Retinal pigment epithelial cell (primary cell): Measurements from ENCODE around the gene PRKAR2B.

Experiments
- DNase-seq: peaks from one replicate; pipeline ENCODE4 v3.0.0-alpha.2; 2010; ENCODE audit warnings: low read depth
- H3K4me3 ChIP-seq: 2 replicates; pipeline ENCODE4 v1.5.1; 2011; ENCODE audit warnings: mild to moderate bottlenecking, low read length, control low read depth, moderate library complexity
- CTCF ChIP-seq: conservative IDR thresholded peaks from 2 replicates; pipeline ENCODE4 v1.5.1; 2011; ENCODE audit warnings: low read depth, low read length, control low read depth, inconsistent platforms

Gene PRKAR2B

GRCh38 chr7:107069457-107069856, 25.0 kb downstream of the PRKAR2B start:
- TF ChIP-seq CTCF, result no peak
- H3K4me3 ChIP-seq, result no peak overlapping the region
- no peak for DNase-seq

GRCh38 chr7:107070710-107071109, 26.2 kb downstream of the PRKAR2B start:
- H3K4me3 ChIP-seq, result no peak overlapping the region
- no peak for TF ChIP-seq CTCF
- DNase-seq, result no peak

- no peak for TF ChIP-seq CTCF
- no peak overlapping the region for H3K4me3 ChIP-seq
- no peak for DNase-seq
Observed at GRCh38 chr7:107071129-107071528, 26.6 kb downstream of the PRKAR2B start.

- H3K4me3 ChIP-seq, result no peak overlapping the region
- no peak for DNase-seq
- TF ChIP-seq CTCF, result no peak
Observed at GRCh38 chr7:107072133-107072532, 27.6 kb downstream of the PRKAR2B start.

GRCh38 chr7:107075863-107076574, 31.5 kb downstream of the PRKAR2B start:
- TF ChIP-seq CTCF, result no peak
- DNase-seq, result no peak
- H3K4me3 ChIP-seq, result no peak overlapping the region

GRCh38 chr7:107076781-107077698, 32.5 kb downstream of the PRKAR2B start:
- TF ChIP-seq CTCF, result no peak
- no peak overlapping the region for H3K4me3 ChIP-seq
- DNase-seq, result no peak
